Activated T-helper 9 cell treated with anti-CD3 and anti-CD28 coated beads, Interleukin-2, amount 50 U/mL, for 16 hours (primary cell): ENCODE data around the gene TYW1.
"Not testable (repeated sequence)": the region's sequence is repeated elsewhere in the genome, so short reads cannot be mapped to it uniquely, and the experiment has no call there.

Source experiments
- DNase-seq: peaks from one replicate; pipeline ENCODE4 v3.0.0-alpha.2; 2020; ENCODE audit warnings: low read depth

TYW1 gene

GRCh38 chr7:67134912-67135311 is 138.3 kb downstream of the TYW1 start:
- DNase-seq = not testable (repeated sequence)

- not testable (repeated sequence) for DNase-seq
These were observed 139.2 kb downstream of the TYW1 start for GRCh38 chr7:67135617-67136486.

GRCh38 chr7:67137489-67137888 is 140.9 kb downstream of the TYW1 start:
- DNase-seq = not testable (repeated sequence)

GRCh38 chr7:67139876-67140275 is 143.2 kb downstream of the TYW1 start:
- DNase-seq = not testable (repeated sequence)

GRCh38 chr7:67141001-67141400 is 144.4 kb downstream of the TYW1 start:
- DNase-seq = not testable (repeated sequence)

- DNase-seq = not testable (repeated sequence)
These were observed 146.6 kb downstream of the TYW1 start for GRCh38 chr7:67143091-67143786.

- not testable (repeated sequence) for DNase-seq
These were observed 149.1 kb downstream of the TYW1 start for GRCh38 chr7:67145581-67146193.

- DNase-seq = not testable (repeated sequence)
These were observed 152.5 kb downstream of the TYW1 start for GRCh38 chr7:67149131-67149530.

GRCh38 chr7:67154374-67154773 is 157.7 kb downstream of the TYW1 start:
- not testable (repeated sequence) for DNase-seq

- DNase-seq = not testable (repeated sequence)
These were observed 159.4 kb downstream of the TYW1 start for GRCh38 chr7:67156064-67156463.

- DNase-seq = not testable (repeated sequence)
These were observed 166.7 kb downstream of the TYW1 start for GRCh38 chr7:67163285-67163684.

GRCh38 chr7:67171151-67171550 is 174.5 kb downstream of the TYW1 start:
- not testable (repeated sequence) for DNase-seq

- DNase-seq = not testable (repeated sequence)
These were observed 180.1 kb downstream of the TYW1 start for GRCh38 chr7:67176730-67177129.

GRCh38 chr7:67178915-67179688 is 182.5 kb downstream of the TYW1 start:
- DNase-seq = not testable (repeated sequence)

- not testable (repeated sequence) for DNase-seq
These were observed 186.5 kb downstream of the TYW1 start for GRCh38 chr7:67182956-67183750.

GRCh38 chr7:67184912-67185659 is 188.5 kb downstream of the TYW1 start:
- not testable (repeated sequence) for DNase-seq

GRCh38 chr7:67185660-67186129 is 189.1 kb downstream of the TYW1 start:
- DNase-seq = not testable (repeated sequence)

- not testable (repeated sequence) for DNase-seq
These were observed 192.5 kb downstream of the TYW1 start for GRCh38 chr7:67189160-67189559.

- not testable (repeated sequence) for DNase-seq
These were observed 193.3 kb downstream of the TYW1 start for GRCh38 chr7:67189801-67190465.
